GF-D8 (cell line): ENCODE data around the gene DNAJC21.
"Not testable (repeated sequence)": the region's sequence is repeated elsewhere in the genome, so short reads cannot be mapped to it uniquely, and the experiment has no call there.

Source experiments
- DNase-seq: peaks from one replicate; lab custom pipeline; 2025; lab: John Stamatoyannopoulos, UW

Gene DNAJC21

GRCh38 chr5:34929134-34929719 lies at the start of gene DNAJC21:
DNAJC21 (plus strand) TSS chr5:34929559; CDS start chr5:34929820, 261 bp downstream.
- peak; percentile 92 for DNase-seq

GRCh38 chr5:34881246-34881645 lies 48.1 kb upstream of the DNAJC21 start:
- DNase-seq = no peak

- DNase-seq = no peak
Measured at GRCh38 chr5:34886392-34887119, 42.8 kb upstream of the DNAJC21 start.

GRCh38 chr5:34889394-34889793 lies 40.0 kb upstream of the DNAJC21 start:
- no peak for DNase-seq

- no peak for DNase-seq
Measured at GRCh38 chr5:34891981-34892380, 37.4 kb upstream of the DNAJC21 start.

- no peak for DNase-seq
Measured at GRCh38 chr5:34892414-34892813, 36.9 kb upstream of the DNAJC21 start.

GRCh38 chr5:34894716-34895115 lies 34.6 kb upstream of the DNAJC21 start:
- no peak for DNase-seq

- no peak for DNase-seq
Measured at GRCh38 chr5:34895641-34896419, 33.5 kb upstream of the DNAJC21 start.

- no peak for DNase-seq
Measured at GRCh38 chr5:34897646-34898045, 31.7 kb upstream of the DNAJC21 start.

GRCh38 chr5:34898258-34898895 lies 31.0 kb upstream of the DNAJC21 start:
- DNase-seq = no peak

- DNase-seq = no peak
Measured at GRCh38 chr5:34899066-34899465, 30.3 kb upstream of the DNAJC21 start.

GRCh38 chr5:34900652-34901051 lies 28.7 kb upstream of the DNAJC21 start:
- no peak for DNase-seq

- no peak for DNase-seq
Measured at GRCh38 chr5:34903260-34903659, 26.1 kb upstream of the DNAJC21 start.

GRCh38 chr5:34905564-34905963 lies 23.8 kb upstream of the DNAJC21 start:
- DNase-seq = no peak

GRCh38 chr5:34913072-34913471 lies 16.3 kb upstream of the DNAJC21 start:
- no peak for DNase-seq

GRCh38 chr5:34914671-34915138 lies 14.7 kb upstream of the DNAJC21 start:
- DNase-seq = no peak

GRCh38 chr5:34915139-34915855 lies 14.1 kb upstream of the DNAJC21 start, which contains the start of the genes BRIX1 and RAD1:
BRIX1 (plus strand) TSS chr5:34915711; CDS start chr5:34915739, 28 bp downstream.
RAD1 (minus strand) TSS chr5:34915504; CDS start chr5:34914892, 612 bp downstream.
- DNase-seq = peak; percentile 89

GRCh38 chr5:34915856-34916192 lies 13.5 kb upstream of the DNAJC21 start:
- DNase-seq = no peak

GRCh38 chr5:34916518-34916917 lies 12.8 kb upstream of the DNAJC21 start:
- no peak for DNase-seq

- DNase-seq = no peak
Measured at GRCh38 chr5:34918025-34918424, 11.3 kb upstream of the DNAJC21 start.

GRCh38 chr5:34919077-34919476 lies 10.3 kb upstream of the DNAJC21 start:
- DNase-seq = no peak

- DNase-seq = not testable (repeated sequence)
Measured at GRCh38 chr5:34923256-34923655, 6.1 kb upstream of the DNAJC21 start.
